Glomerular visceral epithelial cell (primary cell): ENCODE data around the gene TMEM132E.

Experiments
- DNase-seq: peaks from one replicate; pipeline ENCODE4 v3.0.0-alpha.2; 2016; ENCODE audit errors: extremely low spot score

Gene TMEM132E

DNA sequence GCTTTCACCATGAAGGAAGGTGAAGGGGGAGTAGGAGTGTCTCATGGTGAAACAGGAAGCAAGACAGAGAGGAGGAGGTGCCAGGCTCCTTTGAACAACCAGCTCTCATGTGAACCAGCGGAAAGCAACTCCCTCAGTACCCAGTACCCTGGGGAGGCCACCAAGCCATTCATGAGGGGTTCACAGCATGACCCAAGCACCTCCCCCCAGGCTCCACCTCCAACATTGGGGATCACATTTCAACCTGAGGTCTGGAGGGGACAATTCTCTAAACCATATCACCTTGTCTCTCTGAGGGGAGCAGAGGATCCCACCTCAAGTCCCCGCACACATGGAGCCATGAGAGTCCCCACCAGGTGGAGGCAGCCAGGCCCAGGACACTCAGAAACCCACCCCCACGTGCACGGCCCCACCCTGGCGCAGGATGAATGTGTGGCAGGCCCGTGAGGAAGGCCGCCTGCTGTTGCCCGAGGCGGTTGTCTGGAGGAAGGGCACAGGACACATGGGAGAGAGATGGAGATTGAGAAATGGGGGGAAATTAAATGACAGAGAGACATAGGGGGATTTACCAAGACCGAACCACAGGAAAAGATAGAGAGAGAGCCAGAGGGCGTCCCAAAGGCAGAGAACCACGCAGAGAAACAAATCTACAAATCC is 85.9 kb downstream of the TMEM132E start:
- DNase-seq, result no peak

DNA sequence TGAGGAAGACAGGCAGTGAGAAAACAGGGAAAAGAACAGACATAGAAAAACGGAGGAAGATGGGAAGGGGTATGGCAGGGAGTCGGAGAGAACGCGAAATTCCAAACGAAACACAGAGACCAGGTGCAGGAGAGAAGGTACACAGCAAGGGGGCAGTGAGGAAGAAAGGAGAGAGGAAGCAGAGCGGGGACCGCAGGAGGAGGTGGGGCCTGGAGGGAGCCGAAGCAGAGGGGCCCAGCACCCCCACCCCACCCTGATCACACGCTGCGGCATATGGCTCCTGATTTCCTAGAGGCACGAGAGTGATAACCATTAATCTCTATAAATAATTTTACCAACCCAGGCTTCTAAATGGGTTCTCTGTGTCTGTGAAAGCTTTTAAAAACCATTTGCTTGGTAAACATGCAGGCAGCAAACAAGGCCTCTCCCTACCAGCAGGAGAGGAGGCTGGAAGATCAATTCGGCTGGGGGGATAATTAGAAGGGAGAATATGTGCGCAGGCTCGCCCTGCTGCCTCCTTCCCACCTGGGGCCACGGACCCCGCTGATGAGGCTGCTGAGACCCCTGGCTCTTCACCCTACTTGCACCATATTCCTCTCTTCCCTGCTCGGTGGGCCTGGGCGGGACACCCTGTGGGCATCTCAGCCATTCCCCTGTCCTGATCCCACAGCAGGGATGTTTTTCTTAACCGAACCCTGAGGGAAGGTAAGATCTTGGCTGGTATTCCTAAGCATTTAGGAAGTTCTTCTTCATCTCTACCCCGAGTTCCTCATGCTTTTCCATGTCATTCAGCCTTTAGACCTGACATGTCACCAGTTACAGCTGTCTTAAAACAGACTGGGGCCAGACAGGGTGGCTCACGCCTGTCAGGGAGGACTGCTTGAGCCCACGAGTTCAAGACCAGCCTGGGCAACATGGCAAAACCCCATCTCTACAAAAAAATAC is 86.7 kb downstream of the TMEM132E start:
- no peak for DNase-seq

DNA sequence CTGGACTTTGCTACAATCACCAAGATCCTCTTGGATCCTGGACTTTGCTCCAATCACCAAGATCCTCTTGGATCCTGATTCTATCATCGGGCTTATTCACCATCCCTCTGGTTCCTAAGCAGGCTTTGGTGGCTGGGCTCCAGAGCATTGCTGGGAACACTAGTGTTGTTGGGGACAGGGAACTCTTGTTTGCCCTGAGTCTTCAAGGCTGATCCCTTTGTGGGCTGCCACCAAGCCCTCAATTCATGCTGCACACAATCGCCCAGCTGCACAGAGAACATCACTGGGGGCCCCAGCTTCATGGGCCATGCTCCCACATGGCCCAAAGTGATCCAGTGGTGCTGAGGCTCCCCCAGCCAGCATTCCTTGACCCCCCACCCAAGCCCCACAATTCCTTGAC is 88.3 kb downstream of the TMEM132E start:
- DNase-seq, result no peak

DNA sequence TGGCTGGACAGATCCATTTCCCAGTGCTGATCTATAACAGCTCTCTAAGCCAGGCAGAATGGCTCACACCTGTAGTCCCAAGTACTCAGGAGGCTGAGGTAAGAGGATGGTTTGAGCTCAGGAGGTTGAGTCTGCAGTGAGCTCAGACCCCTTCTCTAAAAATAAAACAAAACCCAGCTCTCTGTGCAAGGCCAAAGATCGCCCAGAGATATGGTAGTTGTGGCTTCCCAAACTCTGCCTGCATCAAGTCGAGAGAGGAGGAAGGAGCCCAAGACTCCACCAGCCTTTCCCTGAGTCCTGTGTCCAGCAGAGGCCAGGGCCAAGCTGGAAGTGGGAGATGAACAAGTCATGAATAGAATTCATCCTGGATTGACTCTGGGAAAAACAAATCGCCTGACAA is 88.8 kb downstream of the TMEM132E start:
- DNase-seq, result no peak

DNA sequence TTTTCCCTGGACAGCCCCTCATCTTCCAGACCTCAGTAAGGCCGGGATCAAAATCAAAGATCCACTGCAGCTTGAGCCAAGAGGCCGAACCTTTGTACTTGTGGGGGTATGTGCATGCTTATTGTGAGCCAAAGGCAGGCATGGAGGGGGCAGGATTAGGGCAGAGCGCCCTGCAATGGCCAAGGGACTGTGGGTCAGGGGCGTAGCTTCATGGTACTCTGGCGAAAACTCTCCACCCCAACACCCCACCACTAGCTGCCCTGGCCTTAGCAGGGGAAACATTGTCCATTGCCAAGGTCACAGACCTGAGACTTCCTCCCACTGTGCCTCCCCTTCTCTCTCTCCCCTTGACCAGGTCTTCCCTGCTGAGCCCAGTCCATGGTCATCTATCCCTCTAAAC is 90.1 kb downstream of the TMEM132E start:
- DNase-seq, result no peak

DNA sequence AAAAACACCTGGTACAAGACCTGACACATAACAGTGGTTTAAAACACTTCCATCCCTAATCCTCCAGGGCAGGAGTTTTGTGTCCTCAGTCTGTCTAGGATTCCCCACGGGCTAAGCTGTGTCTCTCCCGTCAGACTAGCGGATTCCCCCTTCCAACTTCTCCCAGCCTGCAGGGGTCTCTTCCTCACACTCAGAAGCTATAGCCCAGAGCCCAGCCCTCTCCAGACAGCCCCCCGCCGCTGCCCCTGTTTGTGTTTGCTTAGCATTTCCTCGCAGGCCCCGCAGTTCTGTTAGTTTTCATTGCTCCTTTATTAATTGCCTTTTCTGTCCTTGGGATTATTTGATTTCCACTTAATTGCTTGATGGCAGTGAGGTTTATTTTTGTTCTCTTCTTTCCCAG is 91.2 kb downstream of the TMEM132E start:
- no peak for DNase-seq

DNA sequence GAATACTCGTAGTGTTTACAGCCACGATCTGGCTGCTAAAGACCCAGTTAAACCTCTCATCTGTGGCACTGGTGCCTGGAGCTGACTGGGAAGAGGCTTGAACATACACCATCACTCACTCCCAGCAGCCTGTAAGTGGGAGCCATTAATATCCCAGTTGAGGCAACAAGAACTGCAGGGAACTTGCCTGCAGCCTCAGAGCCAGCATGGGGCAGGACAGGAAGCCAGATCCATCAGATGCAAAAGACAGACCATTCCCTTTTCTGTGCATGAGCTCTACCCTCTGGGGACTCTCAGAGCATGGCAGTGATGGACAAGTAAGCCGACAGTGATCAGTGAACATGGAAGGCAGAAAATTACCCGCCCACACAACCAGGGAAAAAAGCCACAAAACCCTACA is 91.8 kb downstream of the TMEM132E start:
- no peak for DNase-seq

DNA sequence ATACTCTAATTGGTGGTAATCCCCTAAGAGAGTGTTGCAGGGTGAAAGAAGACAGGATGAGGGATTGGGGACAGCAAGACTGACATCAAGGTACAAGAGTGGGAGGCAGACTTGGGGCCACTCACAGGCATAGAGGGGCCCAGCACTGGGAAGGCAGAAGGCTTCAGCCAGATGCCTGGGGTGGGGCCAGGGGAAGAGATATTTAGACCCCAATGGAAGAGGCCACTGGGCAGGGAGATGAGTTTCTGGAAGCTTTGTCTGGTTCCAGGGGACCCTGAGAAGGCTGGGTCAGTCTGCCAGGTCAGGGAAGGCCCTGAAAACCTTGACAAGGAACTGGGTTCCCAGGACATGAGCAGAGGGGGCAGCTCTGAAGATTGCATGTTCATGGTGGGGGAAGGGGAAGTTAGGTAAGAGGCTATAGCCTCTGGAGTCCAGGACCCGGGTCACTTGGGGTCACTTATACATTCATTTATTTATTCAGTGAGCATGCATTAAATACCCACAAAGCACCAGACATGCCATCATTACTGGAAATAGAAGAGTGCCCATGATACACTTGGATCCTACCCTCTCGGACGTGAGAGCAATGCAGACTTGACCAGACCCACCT is 92.9 kb downstream of the TMEM132E start:
- DNase-seq, result no peak

DNA sequence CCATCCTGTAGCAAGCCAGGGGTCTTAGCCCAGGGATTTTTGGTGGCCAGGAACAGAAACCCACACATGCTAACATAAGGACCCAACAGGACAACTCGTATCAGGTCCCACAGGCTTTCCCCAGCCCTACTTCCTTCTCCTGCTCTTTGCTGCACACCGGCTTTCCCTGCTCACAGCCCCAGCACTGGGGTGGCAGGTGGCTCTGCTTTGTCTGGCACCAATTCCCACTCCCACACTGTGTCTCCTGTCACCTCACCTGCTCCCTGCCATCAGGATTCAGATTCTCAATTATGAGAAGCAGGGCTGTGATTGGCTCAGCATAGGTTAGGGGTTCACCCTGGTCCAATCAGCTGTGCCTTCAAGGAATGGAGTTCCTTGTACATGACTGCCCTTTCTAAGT is 94.1 kb downstream of the TMEM132E start:
- no peak for DNase-seq

DNA sequence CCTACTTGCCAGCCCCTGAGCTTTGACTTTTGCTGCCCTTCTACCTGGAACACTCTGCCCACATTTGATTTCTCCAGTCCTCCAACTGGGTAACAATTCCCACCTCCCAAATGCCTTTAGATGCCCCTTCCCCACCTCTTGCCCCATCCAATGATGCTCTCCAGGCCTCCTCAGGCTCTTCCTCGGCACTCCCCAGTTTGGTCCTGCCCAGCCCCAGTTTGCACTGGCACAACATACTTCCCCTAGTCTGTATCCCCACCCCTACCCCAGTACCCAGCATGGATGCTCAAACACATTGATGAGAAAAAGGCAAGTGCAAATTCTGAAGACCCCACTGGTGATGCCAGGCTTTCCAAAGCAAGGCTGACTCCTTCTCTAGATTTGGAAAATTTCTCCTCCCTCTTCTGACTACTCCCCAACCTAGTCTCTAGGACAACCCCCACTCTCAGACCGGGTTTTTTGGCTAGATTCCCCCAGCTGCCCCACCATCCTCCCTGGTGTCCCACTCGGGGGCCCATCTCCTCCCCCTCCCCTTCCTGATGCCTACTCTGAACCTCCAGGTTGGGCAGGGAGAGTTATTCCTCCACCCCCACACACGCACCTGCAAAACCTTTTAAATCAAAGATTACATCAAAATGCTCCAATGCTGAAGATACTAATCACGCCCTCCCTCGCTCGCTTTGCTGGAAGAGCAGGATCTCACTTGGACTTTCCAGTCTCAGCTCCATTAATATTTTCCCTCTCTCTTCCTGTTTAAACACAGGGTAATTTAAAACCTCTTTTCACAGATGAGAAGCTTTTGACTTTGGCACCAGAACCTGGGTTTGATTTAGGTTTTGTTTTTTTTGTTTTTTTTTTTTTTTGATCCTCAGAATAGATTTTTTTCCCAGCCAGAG is 94.9 kb downstream of the TMEM132E start:
- no peak for DNase-seq

DNA sequence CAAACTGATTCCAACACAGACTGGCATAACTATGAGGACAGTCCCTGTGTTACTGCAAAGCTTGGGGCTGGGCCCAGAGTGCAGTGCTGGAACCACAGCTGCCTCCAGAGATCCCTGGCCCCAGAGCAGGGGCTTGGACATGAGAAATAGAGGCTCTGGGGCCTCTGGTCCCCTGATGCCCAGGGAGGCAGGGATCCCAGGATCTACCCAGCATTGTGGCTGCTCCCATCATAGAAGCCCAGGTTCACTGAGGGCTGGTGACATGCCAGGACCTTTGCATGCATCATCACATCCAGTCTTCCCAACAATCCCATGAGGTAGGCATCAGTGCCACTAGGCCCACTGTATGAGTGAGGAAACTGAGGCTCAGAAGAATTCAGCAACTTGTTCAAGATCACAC is 95.8 kb downstream of the TMEM132E start:
- DNase-seq, result no peak

DNA sequence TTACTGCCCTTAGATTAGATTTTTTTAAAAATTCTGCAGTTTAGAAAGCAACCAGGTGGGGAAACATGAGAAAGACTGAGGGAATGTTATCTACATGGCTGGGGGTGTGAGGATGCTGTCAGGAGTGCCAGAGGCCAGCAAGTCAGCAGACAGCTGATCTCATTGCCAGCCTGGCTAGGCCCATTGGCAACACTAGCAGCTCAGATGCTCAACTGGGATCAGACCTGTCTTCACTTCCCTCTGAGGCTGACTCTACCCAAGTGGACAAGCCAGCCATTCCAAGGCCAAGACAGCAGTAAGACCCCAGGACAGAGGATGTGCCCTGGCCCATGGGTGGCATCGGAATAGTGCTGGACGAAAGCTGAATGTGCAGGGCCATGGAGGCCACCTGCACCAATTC is 96.2 kb downstream of the TMEM132E start:
- no peak for DNase-seq

DNA sequence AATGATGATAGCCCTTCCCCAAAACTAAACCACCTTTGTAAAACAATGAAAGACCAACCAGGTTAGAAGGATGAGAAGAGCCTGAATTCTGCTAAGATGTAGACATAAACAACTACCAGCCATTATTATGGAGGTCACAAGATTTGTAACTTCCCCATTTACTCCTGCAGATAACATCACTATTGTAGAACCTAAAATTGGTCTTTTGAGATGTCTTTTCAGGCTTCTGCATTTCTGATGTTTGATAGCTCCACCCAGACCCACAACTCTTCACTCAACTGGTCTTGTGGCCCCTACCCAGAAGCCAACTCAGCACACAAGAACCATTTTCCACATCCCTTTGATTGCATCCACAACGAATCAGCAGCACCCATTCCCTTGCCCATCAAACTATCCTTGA is 100.8 kb downstream of the TMEM132E start:
- no peak for DNase-seq

DNA sequence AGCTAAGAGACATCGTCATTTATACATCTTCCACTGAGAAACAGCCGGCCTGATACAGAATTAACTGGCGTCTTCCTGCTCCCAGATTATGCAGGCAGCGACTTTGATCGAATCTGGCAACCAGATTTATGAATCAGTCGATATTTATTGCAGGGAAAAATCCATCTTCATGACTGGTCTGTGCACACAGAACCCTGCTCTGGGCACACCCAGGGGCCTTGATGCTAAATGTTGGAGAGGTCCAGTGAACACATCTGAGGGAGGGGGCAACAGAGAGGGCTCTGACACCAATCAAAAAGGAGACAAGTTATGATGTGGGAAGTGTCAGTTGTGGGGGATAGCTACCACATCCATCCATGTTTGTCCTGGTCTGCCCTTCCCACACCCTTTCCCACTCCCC is 102.9 kb downstream of the TMEM132E start:
- no peak for DNase-seq

DNA sequence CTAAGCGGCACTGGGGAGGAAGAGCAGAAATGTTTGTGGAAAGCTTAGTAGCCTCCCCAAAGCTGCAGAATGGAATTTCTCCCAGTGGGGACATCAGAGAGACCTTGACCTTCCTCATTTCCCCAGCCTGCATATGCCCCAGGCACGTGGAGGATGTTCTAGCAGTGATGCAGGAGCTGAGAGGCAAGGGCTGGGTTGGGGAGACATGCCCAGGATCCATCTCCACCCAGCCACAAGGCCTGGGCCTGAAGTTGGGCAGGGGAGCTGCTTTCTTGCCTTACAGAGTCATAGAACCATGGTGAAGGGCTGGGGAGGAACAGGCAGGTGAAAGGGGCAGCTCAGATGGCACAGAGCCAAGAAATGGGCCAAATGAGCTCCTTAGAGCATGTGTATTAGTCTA is 104.0 kb downstream of the TMEM132E start:
- DNase-seq, result no peak
